Choroid plexus epithelial cell (primary cell): ENCODE results near the gene PELO.

Experiments
- DNase-seq: peaks from one replicate; pipeline ENCODE4 v3.0.0-alpha.2; 2010; ENCODE audit warnings: low read depth
- H3K4me3 ChIP-seq: 2 replicates; pipeline ENCODE4 v1.5.1; 2011; ENCODE audit warnings: low read depth, mild to moderate bottlenecking, control low read depth, low read length, moderate library complexity
- CTCF ChIP-seq: conservative IDR thresholded peaks from 2 replicates; pipeline ENCODE4 v1.5.1; 2011; ENCODE audit warnings: low read depth, mild to moderate bottlenecking, control low read depth, inconsistent platforms, low read length, moderate library complexity

Gene PELO

GRCh38 chr5:52759331-52759730 lies 28.4 kb upstream of the PELO start:
- no peak for TF ChIP-seq CTCF
- no peak overlapping the region for H3K4me3 ChIP-seq
- DNase-seq: peak; percentile 25

GRCh38 chr5:52760695-52761366 lies 26.9 kb upstream of the PELO start:
- no peak overlapping the region for H3K4me3 ChIP-seq
- no peak for DNase-seq
- TF ChIP-seq CTCF: no peak

GRCh38 chr5:52767217-52767743 lies 20.4 kb upstream of the PELO start:
- H3K4me3 ChIP-seq: no peak overlapping the region
- TF ChIP-seq CTCF: no peak
- DNase-seq: no peak

GRCh38 chr5:52767766-52768480 lies 19.8 kb upstream of the PELO start:
- TF ChIP-seq CTCF: no peak
- no peak for DNase-seq

GRCh38 chr5:52769061-52769460 lies 18.7 kb upstream of the PELO start:
- no peak for TF ChIP-seq CTCF
- H3K4me3 ChIP-seq: no peak overlapping the region
- DNase-seq: no peak

More at GRCh38 chr5:52767766-52768480, 19.8 kb upstream of the PELO start:
- H3K4me3 ChIP-seq: no peak overlapping the region

- DNase-seq: no peak
- no peak for TF ChIP-seq CTCF
- H3K4me3 ChIP-seq: no peak overlapping the region
Observed at GRCh38 chr5:52770287-52770939, 17.3 kb upstream of the PELO start.
